ENCODE results near the gene NOTUM.

Gene NOTUM

DNA sequence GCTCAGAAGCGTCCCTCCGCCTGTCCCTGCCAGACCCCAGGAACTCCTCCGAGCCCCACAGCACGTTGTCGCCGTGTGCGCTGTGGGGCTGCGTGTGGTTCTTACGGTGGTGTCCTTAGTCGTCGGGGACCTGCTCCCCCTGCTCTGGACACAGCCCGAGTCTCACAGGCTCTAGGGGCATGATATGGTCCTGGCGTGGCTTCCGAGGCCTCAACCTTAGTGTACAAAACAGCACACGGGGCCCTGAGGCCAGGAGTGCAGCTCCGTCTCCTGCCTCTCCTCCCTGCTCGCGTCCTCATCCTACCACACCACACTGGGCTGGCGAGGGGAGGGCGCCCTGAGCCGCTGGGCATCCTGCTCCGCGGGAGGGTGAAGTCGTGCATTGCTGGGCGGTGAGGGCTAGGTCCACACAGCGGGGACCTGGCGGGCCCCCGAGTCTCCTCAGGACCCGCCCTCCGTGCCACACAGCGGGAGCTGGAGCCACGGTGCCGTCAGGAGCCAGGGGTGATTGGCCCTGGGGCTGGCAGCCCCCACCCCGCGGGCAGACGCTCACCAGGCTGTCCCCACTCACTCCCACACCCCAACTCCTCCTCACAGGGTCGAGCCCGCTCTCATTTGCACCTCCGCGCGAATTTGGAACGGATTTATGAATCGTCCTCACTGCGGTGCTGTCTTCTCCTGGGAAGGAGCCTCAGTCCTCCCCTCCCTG, 32.3 kb downstream of the NOTUM start:
- no peaks in the 10 kb centered on the region for H3K9me3 ChIP-seq (ENCODE audit: control insufficient read depth, insufficient read depth, low read depth, low read length)
- H3K4me1 ChIP-seq (ENCODE audit: control insufficient read depth, insufficient read depth, low read length): peaks cover 3% of the 10 kb centered on the region; the same call in 1 of the 2 replicates
- ChIA-PET CTCF (interaction anchor here (0.7 to 1.8 kb wide), 7 partner anchors 15 to 1792 kb away, joined by 3 to 12 read pairs (median 4); partner anchors contain the start of gene NOTUM), POLR2A (interaction anchor here (1.4 to 1.7 kb wide), 3 partner anchors 39 to 226 kb away, joined by 3 to 5 read pairs (median 5); partner anchors contain the start of gene MRPL12)
- H3K27ac ChIP-seq (ENCODE audit: extremely low read depth, low read depth, low read length): peak overlapping the region; percentile 75; the same call in 1 of the 2 replicates
- H3K36me3 ChIP-seq (ENCODE audit: control insufficient read depth in 2 of 2, insufficient read depth in 1 of 2, low read length in 2 of 2): no peaks in the 10 kb centered on the region
- H3K4me3 ChIP-seq (ENCODE audit: low read depth, low read length): no peak overlapping the region
- TF ChIP-seq ZNF600 (tag by site-specific recombination; IDR thresholded peaks at IDR 0.05) (peak; percentile 83), ZNF23 (tag by site-specific recombination; IDR thresholded peaks at IDR 0.05; ENCODE audit: borderline replicate concordance) (no peak), ZNF670 (tag by site-specific recombination; IDR thresholded peaks at IDR 0.05; ENCODE audit: low read depth) (no peak), ZNF223 (tag by site-specific recombination; IDR thresholded peaks at IDR 0.05) (no peak), GLIS2 (tag by site-specific recombination; IDR thresholded peaks at IDR 0.05) (no peak; the same call in 1 of the 2 replicates), ZNF335 (tag by site-specific recombination; conservative IDR thresholded peaks at IDR 0.05) (0 out of 2 replicates have a peak, but pooled peaks have one; percentile 86), ZFHX2 (tag by site-specific recombination; conservative IDR thresholded peaks at IDR 0.05) (peak; percentile 57), ZIC2 (tag by site-specific recombination; IDR thresholded peaks at IDR 0.05) (peak; percentile 86), ZNF596 (tag by site-specific recombination; IDR thresholded peaks at IDR 0.05) (no peak), FEZF1 (tag by site-specific recombination; IDR thresholded peaks at IDR 0.05) (no peak), ZNF133 (tag by site-specific recombination; IDR thresholded peaks at IDR 0.05) (no peak), EGR2 (tag by site-specific recombination; IDR thresholded peaks at IDR 0.05; ENCODE audit: low read depth) (peak; percentile 46), GLI2 (tag by site-specific recombination; IDR thresholded peaks at IDR 0.05; ENCODE audit: borderline replicate concordance, low read depth) (no peak), ZNF426 (tag by site-specific recombination; IDR thresholded peaks at IDR 0.05) (no peak), WT1 (tag by site-specific recombination; IDR thresholded peaks at IDR 0.05) (no peak), ZNF830 (tag by site-specific recombination; IDR thresholded peaks at IDR 0.05; ENCODE audit: low read depth) (no peak), ZNF341 (tag by site-specific recombination; IDR thresholded peaks at IDR 0.05; ENCODE audit: low read depth) (peak; percentile 38; the same call in 1 of the 2 replicates), HOXD13 (CRISPR knock-in tag; IDR thresholded peaks at IDR 0.05; ENCODE audit: borderline replicate concordance) (no peak)
- TF ChIP-seq, protein P1, sequence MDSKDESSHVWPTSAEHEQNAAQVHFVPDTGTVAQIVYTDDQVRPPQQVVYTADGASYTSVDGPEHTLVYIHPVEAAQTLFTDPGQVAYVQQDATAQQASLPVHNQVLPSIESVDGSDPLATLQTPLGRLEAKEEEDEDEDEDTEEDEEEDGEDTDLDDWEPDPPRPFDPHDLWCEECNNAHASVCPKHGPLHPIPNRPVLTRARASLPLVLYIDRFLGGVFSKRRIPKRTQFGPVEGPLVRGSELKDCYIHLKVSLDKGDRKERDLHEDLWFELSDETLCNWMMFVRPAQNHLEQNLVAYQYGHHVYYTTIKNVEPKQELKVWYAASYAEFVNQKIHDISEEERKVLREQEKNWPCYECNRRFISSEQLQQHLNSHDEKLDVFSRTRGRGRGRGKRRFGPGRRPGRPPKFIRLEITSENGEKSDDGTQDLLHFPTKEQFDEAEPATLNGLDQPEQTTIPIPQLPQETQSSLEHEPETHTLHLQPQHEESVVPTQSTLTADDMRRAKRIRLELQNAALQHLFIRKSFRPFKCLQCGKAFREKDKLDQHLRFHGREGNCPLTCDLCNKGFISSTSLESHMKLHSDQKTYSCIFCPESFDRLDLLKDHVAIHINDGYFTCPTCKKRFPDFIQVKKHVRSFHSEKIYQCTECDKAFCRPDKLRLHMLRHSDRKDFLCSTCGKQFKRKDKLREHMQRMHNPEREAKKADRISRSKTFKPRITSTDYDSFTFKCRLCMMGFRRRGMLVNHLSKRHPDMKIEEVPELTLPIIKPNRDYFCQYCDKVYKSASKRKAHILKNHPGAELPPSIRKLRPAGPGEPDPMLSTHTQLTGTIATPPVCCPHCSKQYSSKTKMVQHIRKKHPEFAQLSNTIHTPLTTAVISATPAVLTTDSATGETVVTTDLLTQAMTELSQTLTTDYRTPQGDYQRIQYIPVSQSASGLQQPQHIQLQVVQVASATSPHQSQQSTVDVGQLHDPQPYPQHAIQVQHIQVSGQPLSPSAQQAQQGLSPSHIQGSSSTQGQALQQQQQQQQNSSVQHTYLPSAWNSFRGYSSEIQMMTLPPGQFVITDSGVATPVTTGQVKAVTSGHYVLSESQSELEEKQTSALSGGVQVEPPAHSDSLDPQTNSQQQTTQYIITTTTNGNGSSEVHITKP (tag by site-specific recombination; IDR thresholded peaks at IDR 0.05): no peak
- TF ChIP-seq, protein P2, sequence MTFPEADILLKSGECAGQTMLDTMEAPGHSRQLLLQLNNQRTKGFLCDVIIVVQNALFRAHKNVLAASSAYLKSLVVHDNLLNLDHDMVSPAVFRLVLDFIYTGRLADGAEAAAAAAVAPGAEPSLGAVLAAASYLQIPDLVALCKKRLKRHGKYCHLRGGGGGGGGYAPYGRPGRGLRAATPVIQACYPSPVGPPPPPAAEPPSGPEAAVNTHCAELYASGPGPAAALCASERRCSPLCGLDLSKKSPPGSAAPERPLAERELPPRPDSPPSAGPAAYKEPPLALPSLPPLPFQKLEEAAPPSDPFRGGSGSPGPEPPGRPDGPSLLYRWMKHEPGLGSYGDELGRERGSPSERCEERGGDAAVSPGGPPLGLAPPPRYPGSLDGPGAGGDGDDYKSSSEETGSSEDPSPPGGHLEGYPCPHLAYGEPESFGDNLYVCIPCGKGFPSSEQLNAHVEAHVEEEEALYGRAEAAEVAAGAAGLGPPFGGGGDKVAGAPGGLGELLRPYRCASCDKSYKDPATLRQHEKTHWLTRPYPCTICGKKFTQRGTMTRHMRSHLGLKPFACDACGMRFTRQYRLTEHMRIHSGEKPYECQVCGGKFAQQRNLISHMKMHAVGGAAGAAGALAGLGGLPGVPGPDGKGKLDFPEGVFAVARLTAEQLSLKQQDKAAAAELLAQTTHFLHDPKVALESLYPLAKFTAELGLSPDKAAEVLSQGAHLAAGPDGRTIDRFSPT (tag by site-specific recombination; IDR thresholded peaks at IDR 0.05): peak; percentile 45; the same call in 1 of the 2 replicates
- TF ChIP-seq, protein P3, sequence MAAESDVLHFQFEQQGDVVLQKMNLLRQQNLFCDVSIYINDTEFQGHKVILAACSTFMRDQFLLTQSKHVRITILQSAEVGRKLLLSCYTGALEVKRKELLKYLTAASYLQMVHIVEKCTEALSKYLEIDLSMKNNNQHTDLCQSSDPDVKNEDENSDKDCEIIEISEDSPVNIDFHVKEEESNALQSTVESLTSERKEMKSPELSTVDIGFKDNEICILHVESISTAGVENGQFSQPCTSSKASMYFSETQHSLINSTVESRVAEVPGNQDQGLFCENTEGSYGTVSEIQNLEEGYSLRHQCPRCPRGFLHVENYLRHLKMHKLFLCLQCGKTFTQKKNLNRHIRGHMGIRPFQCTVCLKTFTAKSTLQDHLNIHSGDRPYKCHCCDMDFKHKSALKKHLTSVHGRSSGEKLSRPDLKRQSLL (tag by site-specific recombination; IDR thresholded peaks at IDR 0.05): peak; percentile 57; the same call in 1 of the 2 replicates
- TF ChIP-seq, protein P4, sequence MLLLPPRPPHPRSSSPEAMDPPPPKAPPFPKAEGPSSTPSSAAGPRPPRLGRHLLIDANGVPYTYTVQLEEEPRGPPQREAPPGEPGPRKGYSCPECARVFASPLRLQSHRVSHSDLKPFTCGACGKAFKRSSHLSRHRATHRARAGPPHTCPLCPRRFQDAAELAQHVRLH (tag by site-specific recombination; IDR thresholded peaks at IDR 0.05): no peak
- TF ChIP-seq, protein P5, sequence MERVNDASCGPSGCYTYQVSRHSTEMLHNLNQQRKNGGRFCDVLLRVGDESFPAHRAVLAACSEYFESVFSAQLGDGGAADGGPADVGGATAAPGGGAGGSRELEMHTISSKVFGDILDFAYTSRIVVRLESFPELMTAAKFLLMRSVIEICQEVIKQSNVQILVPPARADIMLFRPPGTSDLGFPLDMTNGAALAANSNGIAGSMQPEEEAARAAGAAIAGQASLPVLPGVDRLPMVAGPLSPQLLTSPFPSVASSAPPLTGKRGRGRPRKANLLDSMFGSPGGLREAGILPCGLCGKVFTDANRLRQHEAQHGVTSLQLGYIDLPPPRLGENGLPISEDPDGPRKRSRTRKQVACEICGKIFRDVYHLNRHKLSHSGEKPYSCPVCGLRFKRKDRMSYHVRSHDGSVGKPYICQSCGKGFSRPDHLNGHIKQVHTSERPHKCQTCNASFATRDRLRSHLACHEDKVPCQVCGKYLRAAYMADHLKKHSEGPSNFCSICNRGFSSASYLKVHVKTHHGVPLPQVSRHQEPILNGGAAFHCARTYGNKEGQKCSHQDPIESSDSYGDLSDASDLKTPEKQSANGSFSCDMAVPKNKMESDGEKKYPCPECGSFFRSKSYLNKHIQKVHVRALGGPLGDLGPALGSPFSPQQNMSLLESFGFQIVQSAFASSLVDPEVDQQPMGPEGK (tag by site-specific recombination; IDR thresholded peaks at IDR 0.05): 0 out of 2 replicates have a peak, but pooled peaks have one; percentile 24
- TF ChIP-seq, protein P6, sequence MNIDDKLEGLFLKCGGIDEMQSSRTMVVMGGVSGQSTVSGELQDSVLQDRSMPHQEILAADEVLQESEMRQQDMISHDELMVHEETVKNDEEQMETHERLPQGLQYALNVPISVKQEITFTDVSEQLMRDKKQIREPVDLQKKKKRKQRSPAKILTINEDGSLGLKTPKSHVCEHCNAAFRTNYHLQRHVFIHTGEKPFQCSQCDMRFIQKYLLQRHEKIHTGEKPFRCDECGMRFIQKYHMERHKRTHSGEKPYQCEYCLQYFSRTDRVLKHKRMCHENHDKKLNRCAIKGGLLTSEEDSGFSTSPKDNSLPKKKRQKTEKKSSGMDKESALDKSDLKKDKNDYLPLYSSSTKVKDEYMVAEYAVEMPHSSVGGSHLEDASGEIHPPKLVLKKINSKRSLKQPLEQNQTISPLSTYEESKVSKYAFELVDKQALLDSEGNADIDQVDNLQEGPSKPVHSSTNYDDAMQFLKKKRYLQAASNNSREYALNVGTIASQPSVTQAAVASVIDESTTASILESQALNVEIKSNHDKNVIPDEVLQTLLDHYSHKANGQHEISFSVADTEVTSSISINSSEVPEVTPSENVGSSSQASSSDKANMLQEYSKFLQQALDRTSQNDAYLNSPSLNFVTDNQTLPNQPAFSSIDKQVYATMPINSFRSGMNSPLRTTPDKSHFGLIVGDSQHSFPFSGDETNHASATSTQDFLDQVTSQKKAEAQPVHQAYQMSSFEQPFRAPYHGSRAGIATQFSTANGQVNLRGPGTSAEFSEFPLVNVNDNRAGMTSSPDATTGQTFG (tag by site-specific recombination; IDR thresholded peaks at IDR 0.05; ENCODE audit: borderline replicate concordance): no peak

All from HEK293 (cell line).